ENCODE measurements around the gene RANBP3L.
A peak's percentile ranks its signal among the peaks of the same experiment; 100 is the strongest.
"Not testable (repeated sequence)": the region's sequence is repeated elsewhere in the genome, so short reads cannot be mapped to it uniquely, and the experiment has no call there.

RANBP3L gene

GRCh38 chr5:36301858-36302603 is at the start of gene RANBP3L:
RANBP3L (minus strand) TSS chr5:36301902; CDS start chr5:36301416, 486 bp downstream.
- DNase-seq, result no peak

- DNase-seq, result no peak
Observed at GRCh38 chr5:36346896-36347690, 45.4 kb upstream of the RANBP3L start.

GRCh38 chr5:36344899-36345298 is 43.2 kb upstream of the RANBP3L start:
- no peak for DNase-seq

GRCh38 chr5:36341720-36342119 is 40.0 kb upstream of the RANBP3L start:
- DNase-seq, result not testable (repeated sequence)

- DNase-seq, result no peak
Observed at GRCh38 chr5:36337597-36337996, 35.9 kb upstream of the RANBP3L start.

GRCh38 chr5:36334315-36334714 is 32.6 kb upstream of the RANBP3L start:
- DNase-seq, result no peak

- DNase-seq, result not testable (repeated sequence)
Observed at GRCh38 chr5:36332720-36333119, 31.0 kb upstream of the RANBP3L start.

- DNase-seq, result no peak
Observed at GRCh38 chr5:36325196-36325595, 23.5 kb upstream of the RANBP3L start.

- no peak for DNase-seq
Observed at GRCh38 chr5:36323926-36324781, 22.5 kb upstream of the RANBP3L start.

GRCh38 chr5:36312953-36313672 is 11.4 kb upstream of the RANBP3L start:
- DNase-seq, result no peak

GRCh38 chr5:36311956-36312355 is 10.3 kb upstream of the RANBP3L start:
- DNase-seq, result no peak

GRCh38 chr5:36310138-36310537 is 8.4 kb upstream of the RANBP3L start:
- no peak for DNase-seq

GRCh38 chr5:36305571-36306326 is 4.0 kb upstream of the RANBP3L start:
- DNase-seq, result peak; percentile 1

GRCh38 chr5:36304095-36304805 is 2.5 kb upstream of the RANBP3L start:
- no peak for DNase-seq

GRCh38 chr5:36300927-36301540 is 668 bp downstream of the RANBP3L start:
- DNase-seq, result no peak

- no peak for DNase-seq
Observed at GRCh38 chr5:36300191-36300926, 1.3 kb downstream of the RANBP3L start.

- no peak for DNase-seq
Observed at GRCh38 chr5:36298552-36298951, 3.1 kb downstream of the RANBP3L start.

GRCh38 chr5:36297653-36298052 is 4.0 kb downstream of the RANBP3L start:
- DNase-seq, result no peak

GRCh38 chr5:36285837-36286615 is 15.7 kb downstream of the RANBP3L start:
- DNase-seq, result no peak
